Osteocyte (in vitro differentiated cells): ENCODE data around the gene GABRG3. TPM values are rescaled to one million over a fixed set of nuclear protein-coding genes. Genes with fewer than 3 reads are reported as not detected.

Source experiments
- DNase-seq: peaks from one replicate; pipeline ENCODE4 v3.0.0; 2021; ENCODE audit warnings: mixed read lengths; ENCODE audit not compliant: unreplicated experiment; ENCODE audit errors: extremely low spot score
- H3K27ac Mint-ChIP-seq: one replicate; pipeline ENCODE4 v1.8.0; 2021; ENCODE audit warnings: mild to moderate bottlenecking, mixed read lengths; ENCODE audit not compliant: unreplicated experiment
- H3K27me3 Mint-ChIP-seq: one replicate; pipeline ENCODE4 v1.8.0; 2021; ENCODE audit warnings: mixed read lengths; ENCODE audit not compliant: unreplicated experiment
- H3K36me3 Mint-ChIP-seq: one replicate; pipeline ENCODE4 v1.8.0; 2021; ENCODE audit warnings: mixed read lengths; ENCODE audit not compliant: unreplicated experiment
- H3K4me1 Mint-ChIP-seq: one replicate; pipeline ENCODE4 v1.8.0; 2021; ENCODE audit warnings: mixed read lengths; ENCODE audit not compliant: unreplicated experiment
- H3K4me3 Mint-ChIP-seq: one replicate; pipeline ENCODE4 v1.8.0; 2021; ENCODE audit warnings: mild to moderate bottlenecking, moderate library complexity, mixed read lengths; ENCODE audit not compliant: unreplicated experiment
- H3K9me3 Mint-ChIP-seq: one replicate; pipeline ENCODE4 v1.8.0; 2021; ENCODE audit warnings: mixed read lengths; ENCODE audit not compliant: unreplicated experiment
- CTCF ChIP-seq: fragments of 200-600 bp; sonication (generic); IDR thresholded peaks from 2 replicates; pipeline ENCODE4 v1.5.0; 2021; ENCODE audit warnings: antibody characterized with exemption, mild to moderate bottlenecking, moderate library complexity
- total RNA-seq: library from RNA; stranded (reverse); gene quantifications from 2 replicates; pipeline ENCODE4 v1.2.1, GENCODE V29; 2021

The GABRG3 gene
- total RNA-seq, 1 donor from 2014 or later: 0.19 TPM

GRCh38 chr15:26941489-26941888 is 29.5 kb upstream of the GABRG3 start:
- TF ChIP-seq CTCF: no peak
- Mint-ChIP-seq H3K36me3 (no peaks in the 10 kb centered on the region), H3K4me3 (no peak overlapping the region), H3K27ac (no peak overlapping the region), H3K27me3 (no peaks in the 10 kb centered on the region), H3K4me1 (no peaks in the 10 kb centered on the region), H3K9me3 (no peaks in the 10 kb centered on the region)
- DNase-seq: no peak

GRCh38 chr15:26943866-26944265 is 27.1 kb upstream of the GABRG3 start:
- Mint-ChIP-seq H3K4me3 (no peak overlapping the region), H3K36me3 (no peaks in the 10 kb centered on the region), H3K4me1 (no peaks in the 10 kb centered on the region), H3K9me3 (no peaks in the 10 kb centered on the region), H3K27me3 (no peaks in the 10 kb centered on the region), H3K27ac (no peak overlapping the region)
- no peak for TF ChIP-seq CTCF
- no peak for DNase-seq

- Mint-ChIP-seq H3K36me3 (no peaks in the 10 kb centered on the region), H3K4me3 (no peak overlapping the region), H3K4me1 (no peaks in the 10 kb centered on the region), H3K27me3 (no peaks in the 10 kb centered on the region), H3K9me3 (no peaks in the 10 kb centered on the region), H3K27ac (no peak overlapping the region)
- no peak for DNase-seq
- no peak for TF ChIP-seq CTCF
Observed at GRCh38 chr15:26945046-26945445, 25.9 kb upstream of the GABRG3 start.

GRCh38 chr15:26950001-26950400 is 21.0 kb upstream of the GABRG3 start:
- H3K9me3 Mint-ChIP-seq: peaks cover 17% of the 10 kb centered on the region
- H3K4me1 Mint-ChIP-seq: no peaks in the 10 kb centered on the region
- peaks cover 6% of the 10 kb centered on the region for H3K27me3 Mint-ChIP-seq
- no peak for DNase-seq
- TF ChIP-seq CTCF: no peak
- H3K36me3 Mint-ChIP-seq: no peaks in the 10 kb centered on the region
- H3K4me3 Mint-ChIP-seq: no peak overlapping the region
- H3K27ac Mint-ChIP-seq: no peak overlapping the region

GRCh38 chr15:26954403-26954802 is 16.6 kb upstream of the GABRG3 start:
- Mint-ChIP-seq H3K36me3 (no peaks in the 10 kb centered on the region), H3K4me3 (no peak overlapping the region), H3K27me3 (peaks cover 9% of the 10 kb centered on the region), H3K4me1 (no peaks in the 10 kb centered on the region), H3K27ac (no peak overlapping the region), H3K9me3 (peaks cover 21% of the 10 kb centered on the region)
- no peak for TF ChIP-seq CTCF
- no peak for DNase-seq
